Neural crest cell (in vitro differentiated cells): ENCODE measurements around the gene SUGCT. TPM values are rescaled to one million over a fixed set of nuclear protein-coding genes. Genes with fewer than 3 reads are reported as not detected.

Experiments
- DNase-seq: peaks from one replicate; pipeline ENCODE4 v3.0.0; 2021; ENCODE audit warnings: low read depth, mixed read lengths, low spot score
- H3K27ac Mint-ChIP-seq: one replicate; pipeline ENCODE4 v1.8.0; 2021; ENCODE audit warnings: mild to moderate bottlenecking, mixed read lengths; ENCODE audit not compliant: unreplicated experiment
- H3K27me3 Mint-ChIP-seq: 2 replicates; pipeline ENCODE4 v1.8.0; 2021; ENCODE audit warnings: low read depth, mild to moderate bottlenecking, mixed read lengths
- H3K36me3 Mint-ChIP-seq: 2 replicates; pipeline ENCODE4 v1.8.0; 2021; ENCODE audit warnings: low read depth, mild to moderate bottlenecking, mixed read lengths
- H3K4me1 Mint-ChIP-seq: 2 replicates; pipeline ENCODE4 v1.8.0; 2021; ENCODE audit warnings: mixed read lengths
- H3K4me3 Mint-ChIP-seq: one replicate; pipeline ENCODE4 v1.8.0; 2021; ENCODE audit warnings: mild to moderate bottlenecking, mixed read lengths
- H3K9me3 Mint-ChIP-seq: 2 replicates; pipeline ENCODE4 v1.8.0; 2021; ENCODE audit warnings: mixed read lengths
- total RNA-seq: library from RNA; stranded (reverse); gene quantifications from 2 replicates; pipeline ENCODE4 v1.2.1, GENCODE V29; 2021
- TF ChIP-seq, protein P1 (sequence below): fragments of 200-600 bp; sonication (generic); conservative IDR thresholded peaks from 2 replicates; pipeline ENCODE4 v1.5.0; 2021; ENCODE audit warnings: antibody characterized with exemption, mild to moderate bottlenecking

The SUGCT gene
- total RNA-seq, 1 donor from 2014 or later, result 5.9 TPM

DNA sequence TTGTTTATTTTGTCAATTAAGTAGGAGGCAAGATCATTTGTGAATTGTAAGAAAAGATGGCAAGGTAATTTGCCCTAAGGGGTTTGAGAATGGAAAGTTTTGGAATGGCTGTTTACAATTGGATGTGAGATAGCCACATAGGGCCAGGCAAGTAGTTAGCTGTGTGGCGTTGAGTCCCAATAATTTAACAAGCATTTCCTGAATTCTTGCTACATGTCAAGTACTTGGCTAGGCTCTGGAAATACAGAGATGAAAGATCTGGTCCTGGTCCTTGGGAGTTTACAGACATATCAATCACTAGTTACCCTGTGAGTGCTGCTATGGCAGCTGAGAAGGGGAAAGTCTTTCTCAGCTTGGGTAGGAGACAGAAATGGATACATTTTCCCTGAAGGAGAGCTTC, 401.6 kb downstream of the SUGCT start:
- TF ChIP-seq, protein P1, sequence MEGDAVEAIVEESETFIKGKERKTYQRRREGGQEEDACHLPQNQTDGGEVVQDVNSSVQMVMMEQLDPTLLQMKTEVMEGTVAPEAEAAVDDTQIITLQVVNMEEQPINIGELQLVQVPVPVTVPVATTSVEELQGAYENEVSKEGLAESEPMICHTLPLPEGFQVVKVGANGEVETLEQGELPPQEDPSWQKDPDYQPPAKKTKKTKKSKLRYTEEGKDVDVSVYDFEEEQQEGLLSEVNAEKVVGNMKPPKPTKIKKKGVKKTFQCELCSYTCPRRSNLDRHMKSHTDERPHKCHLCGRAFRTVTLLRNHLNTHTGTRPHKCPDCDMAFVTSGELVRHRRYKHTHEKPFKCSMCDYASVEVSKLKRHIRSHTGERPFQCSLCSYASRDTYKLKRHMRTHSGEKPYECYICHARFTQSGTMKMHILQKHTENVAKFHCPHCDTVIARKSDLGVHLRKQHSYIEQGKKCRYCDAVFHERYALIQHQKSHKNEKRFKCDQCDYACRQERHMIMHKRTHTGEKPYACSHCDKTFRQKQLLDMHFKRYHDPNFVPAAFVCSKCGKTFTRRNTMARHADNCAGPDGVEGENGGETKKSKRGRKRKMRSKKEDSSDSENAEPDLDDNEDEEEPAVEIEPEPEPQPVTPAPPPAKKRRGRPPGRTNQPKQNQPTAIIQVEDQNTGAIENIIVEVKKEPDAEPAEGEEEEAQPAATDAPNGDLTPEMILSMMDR, result no peak
- Mint-ChIP-seq H3K27me3 (no peaks in the 10 kb centered on the region), H3K4me1 (no peaks in the 10 kb centered on the region), H3K27ac (no peak overlapping the region), H3K4me3 (no peak overlapping the region), H3K36me3 (no peaks in the 10 kb centered on the region), H3K9me3 (no peaks in the 10 kb centered on the region)
- DNase-seq, result no peak

DNA sequence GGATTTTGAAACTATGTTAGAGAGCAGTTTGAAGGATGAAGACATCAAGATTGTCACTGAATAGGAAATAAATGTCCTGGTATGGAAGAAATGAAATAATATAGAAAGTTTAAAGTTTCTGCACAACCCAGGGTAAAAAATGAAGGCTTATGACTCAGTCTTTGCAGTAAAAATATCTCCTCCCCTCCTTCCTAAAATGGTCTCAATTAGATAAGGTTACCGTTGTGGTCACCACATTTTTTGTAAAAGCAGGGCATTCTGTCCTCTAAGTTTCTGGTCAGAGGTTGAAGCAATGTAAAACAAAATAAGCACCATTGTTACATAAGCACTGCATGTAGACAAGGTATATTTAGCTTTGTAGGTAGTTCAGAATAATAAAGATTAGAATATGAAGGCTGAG, 403.5 kb downstream of the SUGCT start:
- Mint-ChIP-seq H3K4me1 (no peaks in the 10 kb centered on the region), H3K36me3 (no peaks in the 10 kb centered on the region), H3K27ac (no peak overlapping the region), H3K4me3 (no peak overlapping the region), H3K27me3 (no peaks in the 10 kb centered on the region), H3K9me3 (no peaks in the 10 kb centered on the region)
- no peak for DNase-seq
- TF ChIP-seq, protein P1, result no peak

DNA sequence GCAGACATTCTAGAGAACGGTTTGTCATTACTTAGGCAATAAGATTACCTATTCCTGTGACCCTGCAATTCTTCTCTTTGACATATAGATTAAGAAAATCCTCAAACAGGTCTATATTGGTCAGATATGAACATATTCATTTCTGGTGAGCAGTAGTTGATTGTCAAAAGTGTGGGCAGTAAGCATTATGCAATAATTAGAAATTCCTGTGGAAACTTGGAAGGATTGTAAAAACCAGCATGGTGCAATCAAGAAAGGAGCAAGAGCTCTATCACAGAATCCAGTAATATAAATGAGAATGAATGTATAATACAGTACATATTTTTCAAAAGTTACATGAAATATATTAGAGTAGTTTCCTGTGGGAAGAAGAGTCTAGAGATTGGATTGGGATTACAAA, 406.5 kb downstream of the SUGCT start:
- H3K9me3 Mint-ChIP-seq, result no peaks in the 10 kb centered on the region
- no peaks in the 10 kb centered on the region for H3K27me3 Mint-ChIP-seq
- H3K36me3 Mint-ChIP-seq, result no peaks in the 10 kb centered on the region
- H3K4me1 Mint-ChIP-seq, result no peaks in the 10 kb centered on the region
- no peak overlapping the region for H3K4me3 Mint-ChIP-seq
- H3K27ac Mint-ChIP-seq, result no peak overlapping the region
- TF ChIP-seq, protein P1, result no peak
- no peak for DNase-seq

DNA sequence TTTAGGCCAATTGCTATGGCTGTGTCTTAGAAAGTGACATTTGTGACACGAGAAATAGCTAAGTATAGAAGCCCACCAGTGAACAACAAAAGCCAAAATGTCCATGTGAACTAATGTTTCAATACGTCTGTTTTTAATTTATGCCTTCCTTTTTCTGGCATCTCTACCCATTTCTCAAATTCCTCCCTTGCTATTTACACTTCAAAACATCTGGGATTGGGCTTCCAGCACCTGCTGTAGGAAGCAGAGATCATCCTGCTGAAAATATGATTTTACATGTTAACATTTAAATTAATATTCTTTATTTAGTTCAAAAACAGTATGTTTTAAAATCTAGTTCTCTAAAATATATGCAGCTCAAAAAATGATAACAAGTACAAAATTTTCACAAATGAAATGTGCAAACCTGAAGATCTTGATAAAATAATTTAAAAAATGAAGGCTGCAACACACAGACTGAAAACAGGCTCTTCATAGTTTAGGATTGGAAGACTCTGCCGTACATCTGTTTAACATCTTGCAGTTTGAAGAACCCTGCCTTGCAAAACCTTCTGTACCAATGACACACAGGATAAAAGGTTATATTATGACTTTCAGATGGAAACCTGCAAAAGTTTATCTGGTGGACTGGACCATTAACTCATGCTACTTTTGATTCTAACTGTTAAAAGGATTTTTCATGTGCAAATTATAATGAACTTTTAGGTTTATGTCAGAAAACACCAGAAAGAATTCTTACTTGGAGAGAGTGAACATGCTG, 408.4 kb downstream of the SUGCT start:
- H3K4me3 Mint-ChIP-seq, result no peak overlapping the region
- no peaks in the 10 kb centered on the region for H3K4me1 Mint-ChIP-seq
- no peaks in the 10 kb centered on the region for H3K9me3 Mint-ChIP-seq
- TF ChIP-seq, protein P1, result no peak
- H3K27ac Mint-ChIP-seq, result no peak overlapping the region
- DNase-seq, result no peak
- no peaks in the 10 kb centered on the region for H3K36me3 Mint-ChIP-seq
- no peaks in the 10 kb centered on the region for H3K27me3 Mint-ChIP-seq

DNA sequence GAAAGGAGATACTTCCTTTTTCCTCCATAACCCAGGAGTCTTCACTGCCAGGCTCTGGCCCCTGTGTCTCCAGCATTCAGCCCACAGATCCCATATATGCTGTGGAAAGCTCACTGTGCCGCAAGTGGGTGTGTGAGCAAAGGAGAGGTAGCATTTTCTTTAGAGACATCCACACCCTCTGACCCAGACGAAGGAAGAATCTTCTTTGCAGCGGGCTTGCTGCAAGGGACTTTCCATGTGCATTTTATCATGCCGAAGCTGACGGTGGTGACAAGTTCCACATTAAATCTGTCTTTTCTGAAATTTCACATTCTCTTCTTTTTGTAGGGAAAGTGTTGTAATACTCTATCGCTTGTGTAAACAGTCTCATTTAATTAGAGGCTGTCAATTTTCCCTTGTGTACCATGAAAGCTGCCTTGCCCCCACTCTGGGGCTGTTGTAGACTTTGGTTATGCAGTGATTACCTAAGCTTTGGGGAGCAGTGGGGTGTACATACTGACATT, 409.5 kb downstream of the SUGCT start:
- Mint-ChIP-seq H3K36me3 (no peaks in the 10 kb centered on the region), H3K27ac (no peak overlapping the region), H3K27me3 (no peaks in the 10 kb centered on the region), H3K4me3 (no peak overlapping the region), H3K9me3 (no peaks in the 10 kb centered on the region), H3K4me1 (no peaks in the 10 kb centered on the region)
- no peak for DNase-seq
- TF ChIP-seq, protein P1, result no peak
